HG03378 (cell line): Measurements from ENCODE around the gene TNS3.
A peak's percentile ranks its signal among the peaks of the same experiment; 100 is the strongest.

Experiments used
- ATAC-seq: cut with Tn5 transposase; IDR thresholded peaks from one replicate; pipeline ENCODE4 v1.9.1; 2021; ENCODE audit warnings: mild to moderate bottlenecking, moderate library complexity; ENCODE audit not compliant: unreplicated experiment

TNS3 gene

GRCh38 chr7:47249361-47249760 is 332.6 kb downstream of the TNS3 start:
- no peak for ATAC-seq

- no peak for ATAC-seq
Observed at GRCh38 chr7:47248797-47249196, 333.1 kb downstream of the TNS3 start.

GRCh38 chr7:47247132-47247531 is 334.8 kb downstream of the TNS3 start:
- no peak for ATAC-seq

- ATAC-seq = no peak
Observed at GRCh38 chr7:47244692-47245091, 337.2 kb downstream of the TNS3 start.

- ATAC-seq = no peak
Observed at GRCh38 chr7:47241112-47242065, 340.5 kb downstream of the TNS3 start.

- ATAC-seq = no peak
Observed at GRCh38 chr7:47239931-47240421, 341.9 kb downstream of the TNS3 start.

- ATAC-seq = no peak
Observed at GRCh38 chr7:47239034-47239433, 342.9 kb downstream of the TNS3 start.

- ATAC-seq = no peak
Observed at GRCh38 chr7:47236480-47237129, 345.3 kb downstream of the TNS3 start.

- ATAC-seq = no peak
Observed at GRCh38 chr7:47233996-47234395, 347.9 kb downstream of the TNS3 start.

GRCh38 chr7:47232751-47233412 is 349.0 kb downstream of the TNS3 start:
- no peak for ATAC-seq

GRCh38 chr7:47231627-47232026 is 350.3 kb downstream of the TNS3 start:
- no peak for ATAC-seq

GRCh38 chr7:47231032-47231431 is 350.9 kb downstream of the TNS3 start:
- ATAC-seq = no peak

GRCh38 chr7:47228386-47229014 is 353.4 kb downstream of the TNS3 start:
- ATAC-seq = no peak

- peak; percentile 85 for ATAC-seq
Observed at GRCh38 chr7:47227762-47228177, 354.1 kb downstream of the TNS3 start.

GRCh38 chr7:47226696-47227095 is 355.2 kb downstream of the TNS3 start:
- ATAC-seq = peak; percentile 29

- peak; percentile 46 for ATAC-seq
Observed at GRCh38 chr7:47225387-47226131, 356.4 kb downstream of the TNS3 start.
